ENCODE data around the gene TBC1D9. TPM values are rescaled to one million over a fixed set of nuclear protein-coding genes. Genes with fewer than 3 reads are reported as not detected.

TBC1D9 gene
- polyA plus RNA-seq, 1 of the 3 experiments (the other 2 are of a cell fraction): 13.5 TPM

GRCh38 chr4:140738139-140738538 lies 18.0 kb downstream of the TBC1D9 start:
- no peak for DNase-seq
- Histone ChIP-seq H3K4me1 (ENCODE audit: control insufficient read depth in 1 of 2, insufficient read depth in 2 of 2, low read depth in 1 of 2, low read length in 1 of 2) (peaks cover 15 to 42% of the 10 kb centered on the region in 2 experiments; a peak in 3 of 4 replicates), H3K79me2 (ENCODE audit: insufficient read depth) (peaks cover 63% of the 10 kb centered on the region), H4K20me1 (ENCODE audit: insufficient read depth) (no peaks in the 10 kb centered on the region), H3K27me3 (ENCODE audit: insufficient read depth) (no peaks in the 10 kb centered on the region), H3K9me3 (no peaks in the 10 kb centered on the region), H3F3A (replicated peaks; ENCODE audit: insufficient read depth) (peaks cover 19% of the 10 kb centered on the region), H3K27ac (ENCODE audit: low read depth in 2 of 2, low read length in 1 of 2) (no peak overlapping the region), H2AFZ (ENCODE audit: low read depth) (no peak overlapping the region), H3K36me3 (replicated peaks in 1 of 2; ENCODE audit: control insufficient read depth in 1 of 2, insufficient read depth in 2 of 2, low read length in 1 of 2) (no peaks in the 10 kb centered on the region), H3K9ac (no peak overlapping the region), H3K4me3 (ENCODE audit: low read depth in 2 of 2, low read length in 1 of 2) (no peak overlapping the region), H3K9me2 (no peaks in the 10 kb centered on the region), H3K4me2 (no peak overlapping the region)
- WGBS (ENCODE audit: low lambda C conversion rate): 93% methylated on average over 1 of the region's 1 CpG
- ChIA-PET POLR2A (no interaction called here), CTCF (no interaction called here)
- TF ChIP-seq REST (IDR thresholded peaks at IDR 0.05; ENCODE audit: low read depth, low read length): no peak
- TF ChIP-seq PBX3 (IDR thresholded peaks at IDR 0.05): no peak
- TF ChIP-seq MXI1 (IDR thresholded peaks at IDR 0.05; ENCODE audit: low read depth, low read length): no peak
- TF ChIP-seq TAF1 (IDR thresholded peaks at IDR 0.05; ENCODE audit: borderline replicate concordance, low read depth, low read length): no peak
- TF ChIP-seq FOXM1 (IDR thresholded peaks at IDR 0.05; ENCODE audit: low read depth): no peak
- TF ChIP-seq USF1 (IDR thresholded peaks at IDR 0.05; ENCODE audit: borderline replicate concordance, low read depth): no peak
- no peak for TF ChIP-seq JUND (IDR thresholded peaks at IDR 0.05)
- no peak for TF ChIP-seq TEAD4 (IDR thresholded peaks at IDR 0.05; ENCODE audit: borderline replicate concordance, insufficient read depth)
- TF ChIP-seq FOXJ3 (CRISPR knock-in tag; IDR thresholded peaks at IDR 0.05): no peak
- no peak for TF ChIP-seq SMC3 (IDR thresholded peaks at IDR 0.05; ENCODE audit: low read depth, low read length)
- TF ChIP-seq EZH2phosphoT487 (IDR thresholded peaks at IDR 0.05; ENCODE audit: borderline replicate concordance, low read depth): no peak
- no peak for TF ChIP-seq MEF2A (IDR thresholded peaks at IDR 0.05; ENCODE audit: borderline replicate concordance, low read depth)
- TF ChIP-seq NRF1 (IDR thresholded peaks at IDR 0.05; ENCODE audit: low read depth, low read length): no peak

Data from SK-N-SH (cell line).